Measurements from ENCODE around the gene CDPF1. TPM values are rescaled to one million over a fixed set of nuclear protein-coding genes. Genes with fewer than 3 reads are reported as not detected.
A peak's percentile ranks its signal among the peaks of the same experiment; 100 is the strongest.

Gene CDPF1
- total and polyA plus RNA-seq, 2 of the 4 experiments (the other 2 are of a cell fraction), result 11.5 to 14.5 TPM

DNA sequence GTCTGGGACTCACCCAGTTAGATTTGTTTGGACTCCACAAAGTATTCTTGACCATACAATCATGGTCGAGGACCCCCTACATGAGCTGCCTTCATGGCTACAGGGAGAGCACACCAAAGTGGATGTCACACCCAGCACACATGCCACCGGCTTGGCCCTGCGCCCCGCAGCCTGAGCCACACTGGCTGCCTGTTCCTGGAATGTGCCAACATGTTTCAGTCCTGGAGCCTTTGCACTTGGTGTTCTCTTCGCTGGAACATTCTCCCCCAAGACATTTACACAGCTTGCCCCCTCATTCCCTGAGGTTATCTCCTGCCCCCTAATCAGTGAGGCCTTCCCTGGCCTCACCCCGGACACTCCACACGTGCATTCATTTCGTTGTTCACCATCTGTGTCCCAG lies 53.8 kb downstream of the CDPF1 start:
- Histone ChIP-seq H2AK9ac (replicated peaks; ENCODE audit: low read depth, low read length, poor library complexity) (no peak overlapping the region), H3K27me3 (ENCODE audit: control insufficient read depth, insufficient read depth, low read length) (no peaks in the 10 kb centered on the region), H3K4me1 (ENCODE audit: control insufficient read depth, insufficient read depth, low read length) (peaks cover 4% of the 10 kb centered on the region; the same call in 1 of the 2 replicates), H4K20me1 (ENCODE audit: insufficient read depth, low read length) (peaks cover 4% of the 10 kb centered on the region), H3K27ac (ENCODE audit: insufficient read depth, low read length) (no peak overlapping the region), H2BK5ac (ENCODE audit: low read depth, low read length, poor library complexity, severe bottlenecking) (no peak overlapping the region), H3K79me1 (ENCODE audit: low read depth in 1 of 2, low read length in 2 of 2) (peaks cover under 1 to 15% of the 10 kb centered on the region in 2 experiments; a peak in 2 of 4 replicates), H3K9ac (ENCODE audit: low read depth, low read length) (no peak overlapping the region), H2BK20ac (ENCODE audit: low read depth, low read length) (no peak overlapping the region), H3K14ac (replicated peaks; ENCODE audit: low read depth, low read length) (no peak overlapping the region), H3K18ac (ENCODE audit: low read depth, low read length) (no peak overlapping the region), H4K8ac (ENCODE audit: low read depth in 2 of 2, low read length in 2 of 2) (no peak overlapping the region), H3K4ac (ENCODE audit: low read depth, low read length) (no peak overlapping the region), H3K9me3 (ENCODE audit: control insufficient read depth, insufficient read depth, low read length) (no peaks in the 10 kb centered on the region), H3K4me3 (ENCODE audit: insufficient read depth, low read depth, low read length) (no peak overlapping the region), H3K9me1 (ENCODE audit: insufficient read depth, low read length) (peaks cover 10% of the 10 kb centered on the region), H3K36me3 (ENCODE audit: control insufficient read depth, insufficient read depth, low read length) (peaks cover 20% of the 10 kb centered on the region), H2AFZ (replicated peaks; ENCODE audit: low read length, poor library complexity) (peak overlapping the region; percentile 7), H4K91ac (ENCODE audit: insufficient read depth, low read depth, low read length) (no peak overlapping the region), H2BK15ac (ENCODE audit: low read depth, low read length) (peak overlapping the region; percentile 47; the same call in 1 of the 3 replicates), H3K56ac (ENCODE audit: extremely low read depth, insufficient read depth, low read length) (no peak overlapping the region), H3K4me2 (ENCODE audit: low read depth, low read length) (no peak overlapping the region), H2AK5ac (ENCODE audit: low read depth, low read length) (no peak overlapping the region), H4K5ac (ENCODE audit: low read depth, low read length) (no peak overlapping the region), H2BK120ac (ENCODE audit: low read depth, low read length) (no peak overlapping the region), H3K23ac (ENCODE audit: low read depth, low read length) (no peak overlapping the region)
- ChIA-PET CTCF (no interaction called here), POLR2A (ENCODE audit: unreplicated experiment) (no interaction called here)
- in situ Hi-C loops (cut with MboI; ENCODE audit: low sequenced_read_pairs), result no loop called here
- no TSS peak for BruUV-seq (replicated peaks)
- ATAC-seq (ENCODE audit: low read depth), result no peak
- intact Hi-C loops (cut with micrococcal nuclease), result no loop called here
- dilution Hi-C loops (cut with HindIII; ENCODE audit: low sequenced_read_pairs, unreplicated experiment), result no loop called here
- DNase-seq, result no peak
- WGBS, 2 experiments (ENCODE audit: extremely low coverage in 2 of 2, insufficient read length in 1 of 2), result 100% methylated on average over 4 of the region's 8 CpGs; no CpG with 5 or more reads in 1 of the 2 experiments
- TF ChIP-seq FOS (IDR thresholded peaks at IDR 0.05; ENCODE audit: low read depth, low read length), result no peak
- TF ChIP-seq, protein P1, sequence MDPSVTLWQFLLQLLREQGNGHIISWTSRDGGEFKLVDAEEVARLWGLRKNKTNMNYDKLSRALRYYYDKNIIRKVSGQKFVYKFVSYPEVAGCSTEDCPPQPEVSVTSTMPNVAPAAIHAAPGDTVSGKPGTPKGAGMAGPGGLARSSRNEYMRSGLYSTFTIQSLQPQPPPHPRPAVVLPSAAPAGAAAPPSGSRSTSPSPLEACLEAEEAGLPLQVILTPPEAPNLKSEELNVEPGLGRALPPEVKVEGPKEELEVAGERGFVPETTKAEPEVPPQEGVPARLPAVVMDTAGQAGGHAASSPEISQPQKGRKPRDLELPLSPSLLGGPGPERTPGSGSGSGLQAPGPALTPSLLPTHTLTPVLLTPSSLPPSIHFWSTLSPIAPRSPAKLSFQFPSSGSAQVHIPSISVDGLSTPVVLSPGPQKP (IDR thresholded peaks at IDR 0.05; ENCODE audit: borderline replicate concordance, low read depth, low read length), result no peak
- no peak for TF ChIP-seq BHLHE40 (IDR thresholded peaks at IDR 0.05; ENCODE audit: low read depth, low read length)
- TF ChIP-seq RCOR1 (IDR thresholded peaks at IDR 0.05; ENCODE audit: insufficient replicate concordance, low read length), result no peak
- TF ChIP-seq, protein P2, sequence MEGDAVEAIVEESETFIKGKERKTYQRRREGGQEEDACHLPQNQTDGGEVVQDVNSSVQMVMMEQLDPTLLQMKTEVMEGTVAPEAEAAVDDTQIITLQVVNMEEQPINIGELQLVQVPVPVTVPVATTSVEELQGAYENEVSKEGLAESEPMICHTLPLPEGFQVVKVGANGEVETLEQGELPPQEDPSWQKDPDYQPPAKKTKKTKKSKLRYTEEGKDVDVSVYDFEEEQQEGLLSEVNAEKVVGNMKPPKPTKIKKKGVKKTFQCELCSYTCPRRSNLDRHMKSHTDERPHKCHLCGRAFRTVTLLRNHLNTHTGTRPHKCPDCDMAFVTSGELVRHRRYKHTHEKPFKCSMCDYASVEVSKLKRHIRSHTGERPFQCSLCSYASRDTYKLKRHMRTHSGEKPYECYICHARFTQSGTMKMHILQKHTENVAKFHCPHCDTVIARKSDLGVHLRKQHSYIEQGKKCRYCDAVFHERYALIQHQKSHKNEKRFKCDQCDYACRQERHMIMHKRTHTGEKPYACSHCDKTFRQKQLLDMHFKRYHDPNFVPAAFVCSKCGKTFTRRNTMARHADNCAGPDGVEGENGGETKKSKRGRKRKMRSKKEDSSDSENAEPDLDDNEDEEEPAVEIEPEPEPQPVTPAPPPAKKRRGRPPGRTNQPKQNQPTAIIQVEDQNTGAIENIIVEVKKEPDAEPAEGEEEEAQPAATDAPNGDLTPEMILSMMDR (conservative IDR thresholded peaks at IDR 0.05; ENCODE audit: low read depth, low read length), result no peak
- TF ChIP-seq RAD21 (IDR thresholded peaks at IDR 0.05; ENCODE audit: low read length), result no peak
- no peak for TF ChIP-seq MAZ (IDR thresholded peaks at IDR 0.05; ENCODE audit: borderline replicate concordance, low read depth, low read length)
- TF ChIP-seq SMC3 (IDR thresholded peaks at IDR 0.05; ENCODE audit: low read depth, low read length), result no peak
- TF ChIP-seq POLR2A (IDR thresholded peaks at IDR 0.05; ENCODE audit: low read depth, low read length), result no peak
- no peak for TF ChIP-seq MAFK (IDR thresholded peaks at IDR 0.05; ENCODE audit: low read depth, low read length)
- TF ChIP-seq CHD1 (IDR thresholded peaks at IDR 0.05; ENCODE audit: low read depth, low read length), result no peak
- TF ChIP-seq CEBPB (IDR thresholded peaks at IDR 0.05; ENCODE audit: low read depth, low read length), result no peak
- TF ChIP-seq, protein P3, sequence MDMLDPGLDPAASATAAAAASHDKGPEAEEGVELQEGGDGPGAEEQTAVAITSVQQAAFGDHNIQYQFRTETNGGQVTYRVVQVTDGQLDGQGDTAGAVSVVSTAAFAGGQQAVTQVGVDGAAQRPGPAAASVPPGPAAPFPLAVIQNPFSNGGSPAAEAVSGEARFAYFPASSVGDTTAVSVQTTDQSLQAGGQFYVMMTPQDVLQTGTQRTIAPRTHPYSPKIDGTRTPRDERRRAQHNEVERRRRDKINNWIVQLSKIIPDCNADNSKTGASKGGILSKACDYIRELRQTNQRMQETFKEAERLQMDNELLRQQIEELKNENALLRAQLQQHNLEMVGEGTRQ (IDR thresholded peaks at IDR 0.05; ENCODE audit: low read depth, low read length), result no peak
